NCI-H446 treated with DMSO at 0.1 percent for 48 hours (cell line): ENCODE data around the gene CA11.
"Not testable (repeated sequence)": the region's sequence is repeated elsewhere in the genome, so short reads cannot be mapped to it uniquely, and the experiment has no call there.

Experiments
- DNase-seq: peaks from one replicate; lab custom pipeline; 2025; lab: John Stamatoyannopoulos, UW

Gene CA11

DNA sequence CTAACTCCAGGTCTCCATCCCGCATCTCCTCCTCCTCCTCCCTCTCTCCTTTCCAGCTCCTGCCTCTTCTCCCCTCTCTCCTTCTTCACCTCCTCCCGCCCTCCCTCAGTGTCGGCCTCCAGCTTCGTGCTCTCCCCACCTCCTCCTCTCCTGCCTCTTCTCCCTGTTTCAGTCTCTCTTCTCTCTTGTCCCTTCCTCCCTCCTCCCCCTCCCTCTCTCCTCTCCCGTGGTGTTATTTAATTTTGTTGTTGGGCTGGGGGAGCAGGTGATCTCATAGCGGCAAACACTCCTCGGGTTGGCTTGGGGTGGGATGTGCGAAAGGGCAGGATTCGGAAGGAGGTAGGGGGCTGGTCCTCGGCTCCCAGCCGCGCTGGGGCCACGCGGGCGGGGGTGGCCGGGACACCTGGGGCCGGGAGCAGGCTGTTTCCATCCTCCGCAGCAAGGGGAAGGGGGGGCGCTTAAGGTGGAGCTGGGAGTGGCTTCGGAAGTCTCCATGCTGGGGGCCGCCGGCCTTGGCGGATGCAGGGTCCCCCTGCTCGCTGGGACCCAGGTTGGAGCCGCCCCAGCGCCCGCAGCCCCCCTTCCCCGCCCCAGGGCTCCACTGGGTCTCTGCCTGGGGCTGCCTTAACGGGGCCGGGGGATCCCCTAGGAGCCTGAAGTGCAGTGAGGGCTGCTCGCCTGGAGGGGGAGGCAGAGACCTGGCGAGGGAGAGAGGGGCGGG, at the start of gene CA11:
CA11 (minus strand) TSS at position 187 of the 721 bp plus-strand sequence. CDS start 555 bp downstream, outside the sequence.
- DNase-seq = no peak

DNA sequence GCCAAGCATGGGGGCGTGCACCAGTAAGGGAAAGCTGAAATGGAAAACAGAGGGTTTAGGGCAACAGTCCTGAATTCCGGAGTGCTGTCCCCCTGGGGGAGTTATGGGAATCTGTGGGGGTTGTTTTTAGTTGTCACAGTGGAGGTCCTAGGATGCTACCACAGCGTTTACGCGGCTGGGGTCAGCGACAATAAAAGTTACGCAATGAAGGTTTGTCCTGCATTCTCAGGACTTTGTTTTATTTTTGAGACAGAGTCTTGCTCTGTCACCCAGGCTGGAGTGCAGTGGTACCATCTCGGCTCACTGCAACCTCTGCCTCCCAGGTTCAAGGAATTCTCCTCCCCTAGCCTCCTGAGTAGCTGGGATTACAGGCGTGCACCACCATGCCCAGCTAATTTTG, 47.6 kb upstream of the CA11 start:
- not testable (repeated sequence) for DNase-seq

DNA sequence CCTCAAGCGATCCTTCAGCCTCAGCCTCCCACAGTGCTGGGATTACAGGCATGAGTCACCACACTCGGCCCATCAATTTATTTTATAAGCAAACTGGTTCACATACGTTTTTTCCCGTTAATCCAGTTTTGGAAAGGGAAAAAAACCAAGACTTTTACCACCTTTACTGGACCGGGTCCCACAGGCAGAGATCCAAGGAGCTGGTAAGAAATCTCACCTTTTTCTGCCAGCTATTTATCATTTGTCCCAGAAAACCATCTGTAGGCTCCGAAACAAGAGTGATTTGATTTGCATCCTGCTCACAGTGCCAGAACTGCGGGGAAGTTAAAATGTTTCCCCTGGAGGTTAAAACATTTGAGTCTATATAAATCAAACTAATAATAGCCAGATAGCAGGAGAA, 43.5 kb upstream of the CA11 start:
- no peak for DNase-seq

DNA sequence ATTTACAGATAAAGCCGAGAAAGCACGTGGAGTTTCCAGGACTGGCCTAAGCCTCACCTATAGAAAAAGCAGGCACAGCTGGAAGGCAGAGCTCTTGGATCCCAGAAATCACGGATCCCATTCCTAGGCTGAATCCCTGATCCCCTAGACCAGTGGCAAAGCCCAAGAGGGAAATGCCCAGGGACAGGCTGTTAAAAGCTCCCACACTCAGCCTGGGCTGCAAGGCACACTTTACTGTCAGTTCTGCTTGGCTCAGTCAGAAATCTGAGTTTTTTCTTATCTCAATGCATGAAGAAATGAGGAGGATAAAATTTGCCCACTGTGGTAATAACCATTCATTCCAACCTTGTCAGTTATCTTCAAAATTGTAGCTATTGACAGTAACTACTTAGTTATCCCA, 41.8 kb upstream of the CA11 start:
- no peak for DNase-seq

DNA sequence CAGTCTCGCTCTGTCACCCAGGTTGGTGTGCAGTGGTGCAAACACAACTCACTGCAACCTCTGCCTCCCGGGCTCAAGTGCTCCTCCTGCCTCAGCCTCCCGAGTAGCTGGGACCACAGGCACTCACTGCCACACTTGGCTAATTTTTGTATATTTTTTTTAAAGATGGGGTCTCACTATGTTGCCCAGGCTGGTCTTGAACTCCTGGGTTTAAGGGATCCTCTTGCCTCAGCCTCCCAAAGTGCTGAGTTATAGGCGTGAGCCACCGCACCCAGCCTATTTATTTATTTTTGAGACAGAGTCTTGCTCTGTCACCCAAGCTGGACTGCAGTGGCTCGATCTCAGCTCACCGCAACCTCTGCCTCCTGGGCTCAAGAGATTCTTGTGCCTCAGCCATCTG, 40.6 kb upstream of the CA11 start:
- DNase-seq = not testable (repeated sequence)

DNA sequence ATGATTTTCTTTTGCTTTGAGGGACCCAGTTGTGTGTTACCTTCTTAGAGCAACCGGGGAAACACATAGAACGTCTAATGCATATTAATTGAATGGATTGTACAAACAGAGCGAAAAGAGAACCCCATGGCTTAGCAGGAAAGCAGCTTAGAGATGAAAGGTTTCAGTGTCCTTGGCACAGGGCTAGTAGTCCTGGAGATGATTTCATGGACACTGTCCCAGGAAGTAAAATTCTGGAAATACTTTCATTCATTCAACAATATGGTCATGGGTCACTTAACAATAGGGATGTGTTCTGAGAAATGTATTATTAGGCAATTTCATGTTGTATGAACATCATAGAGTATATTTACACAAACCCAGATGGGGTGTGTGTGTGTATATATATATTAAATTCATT, 40.1 kb upstream of the CA11 start:
- no peak for DNase-seq

DNA sequence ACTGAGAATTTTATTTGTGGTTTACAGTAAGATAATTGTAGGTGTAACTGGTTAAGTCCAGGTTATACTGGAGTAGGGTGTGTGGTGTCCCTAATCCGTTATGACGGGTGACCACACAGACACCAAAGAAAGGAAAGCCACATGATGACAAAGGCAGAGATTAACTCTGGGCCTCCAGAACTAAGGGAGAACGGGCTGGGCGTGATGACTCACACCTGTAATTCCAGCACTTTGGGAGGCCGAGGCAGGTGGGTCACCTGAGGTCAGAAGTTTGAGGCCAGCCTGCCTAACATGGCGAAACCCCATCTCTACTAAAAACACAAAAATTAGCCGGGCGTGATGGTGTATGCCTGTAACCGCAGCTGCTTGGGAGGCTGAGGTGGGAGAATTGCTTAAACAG, 39.6 kb upstream of the CA11 start:
- DNase-seq = no peak

DNA sequence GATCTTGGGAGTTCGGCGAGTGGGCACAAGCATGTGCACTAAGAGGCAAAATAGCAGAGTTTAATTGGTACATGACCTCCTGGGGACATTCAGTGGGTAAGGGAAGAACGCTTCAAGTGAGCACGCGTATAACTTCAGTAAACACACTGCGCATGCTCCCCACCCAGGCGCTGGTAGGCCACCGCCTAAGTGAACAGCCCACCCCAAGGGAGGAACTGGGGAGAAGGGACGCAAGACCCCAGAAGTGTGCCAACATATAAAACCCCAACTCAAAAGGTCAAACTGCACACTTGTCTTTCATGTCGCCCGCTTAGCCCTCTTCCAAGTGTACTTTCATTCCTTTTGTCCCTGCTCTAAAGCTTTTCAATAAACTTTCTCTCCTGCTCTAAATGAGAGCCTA, 37.4 kb upstream of the CA11 start:
- no peak for DNase-seq

DNA sequence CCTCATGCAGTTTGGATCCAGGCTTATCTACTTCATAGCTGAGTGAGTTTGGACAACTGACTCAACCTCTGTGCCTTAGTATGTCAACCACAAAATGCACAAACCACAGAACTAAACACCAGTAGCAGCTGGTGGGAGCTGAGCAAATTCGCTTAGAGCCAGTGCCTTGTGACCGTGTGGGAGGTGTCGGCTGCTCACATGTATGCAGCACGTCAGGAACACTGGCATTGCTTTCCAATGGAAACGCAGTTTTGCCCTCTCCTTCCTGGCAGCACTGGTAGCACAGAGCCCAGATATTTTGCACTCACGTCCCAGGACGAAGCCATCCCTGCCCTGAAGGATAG, 35.1 kb upstream of the CA11 start:
- no peak for DNase-seq

DNA sequence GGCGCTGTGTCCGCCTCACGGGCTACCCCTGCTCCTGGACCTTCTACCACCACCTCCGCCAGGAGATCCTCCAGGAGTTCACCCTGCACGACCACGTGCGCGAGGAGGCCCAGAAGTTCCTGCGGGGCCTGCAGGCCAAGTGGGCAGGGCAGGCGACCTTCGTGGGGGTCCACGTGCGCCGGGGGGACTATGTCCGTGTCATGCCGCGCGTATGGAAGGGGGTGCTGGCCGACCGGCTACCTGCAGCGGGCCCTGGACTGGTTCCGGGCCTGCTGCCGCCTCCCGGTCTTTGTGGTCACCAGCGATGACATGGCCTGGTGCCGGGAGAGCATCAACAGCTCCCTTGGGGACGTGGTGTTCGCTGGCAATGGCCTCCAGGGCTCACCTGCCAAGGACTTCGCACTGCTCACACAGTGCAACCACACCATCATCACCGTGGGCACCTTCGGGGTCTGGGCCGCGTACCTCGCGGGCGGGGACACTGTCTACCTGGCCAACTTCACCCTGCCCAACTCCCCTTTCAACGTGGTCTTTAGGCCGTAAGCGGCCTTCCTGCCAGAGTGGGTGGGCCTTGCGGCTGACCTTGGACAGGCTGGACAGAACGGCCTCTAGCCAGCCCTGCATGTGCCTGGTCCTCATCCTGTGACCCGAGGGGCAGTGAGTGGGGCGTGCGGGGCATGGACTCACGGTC, 34.6 kb upstream of the CA11 start:
- DNase-seq = no peak

DNA sequence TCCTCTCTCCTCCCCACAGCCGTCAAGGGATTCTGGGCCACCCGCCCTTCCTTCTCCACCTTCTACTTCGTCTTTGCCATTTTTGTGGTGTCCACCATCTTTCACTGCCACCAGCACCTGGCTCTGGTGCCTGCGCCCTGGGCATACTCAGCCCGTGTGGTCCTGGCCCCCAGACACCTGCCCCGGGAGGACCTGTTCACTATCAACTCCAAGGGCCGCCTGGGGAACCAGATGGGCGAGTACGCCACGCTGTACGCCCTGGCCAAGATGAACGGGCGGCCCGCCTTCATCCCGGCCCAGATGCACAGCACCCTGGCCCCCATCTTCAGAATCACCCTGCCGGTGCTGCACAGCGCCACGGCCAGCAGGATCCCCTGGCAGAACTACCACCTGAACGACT, 34.0 kb upstream of the CA11 start:
- not testable (repeated sequence) for DNase-seq

DNA sequence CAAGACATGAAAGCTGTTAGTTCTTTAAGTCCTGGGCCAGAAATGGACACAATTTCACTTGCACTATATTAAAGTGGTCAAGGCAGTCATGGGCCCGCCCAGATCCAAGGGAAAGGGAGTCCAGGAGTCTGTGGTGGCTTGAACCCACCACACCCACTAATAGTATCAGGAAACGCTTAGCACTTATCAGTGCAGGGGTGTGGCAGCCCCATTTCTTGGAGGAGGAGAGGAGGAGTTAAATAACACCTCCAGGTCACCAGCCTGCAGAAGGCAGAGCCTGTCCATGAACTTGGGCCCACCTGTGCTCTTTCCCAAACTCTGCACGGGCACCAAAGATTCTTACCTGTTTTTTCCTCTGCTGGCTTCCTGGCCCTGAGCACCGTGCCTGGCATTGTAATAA, 32.2 kb upstream of the CA11 start:
- no peak for DNase-seq

DNA sequence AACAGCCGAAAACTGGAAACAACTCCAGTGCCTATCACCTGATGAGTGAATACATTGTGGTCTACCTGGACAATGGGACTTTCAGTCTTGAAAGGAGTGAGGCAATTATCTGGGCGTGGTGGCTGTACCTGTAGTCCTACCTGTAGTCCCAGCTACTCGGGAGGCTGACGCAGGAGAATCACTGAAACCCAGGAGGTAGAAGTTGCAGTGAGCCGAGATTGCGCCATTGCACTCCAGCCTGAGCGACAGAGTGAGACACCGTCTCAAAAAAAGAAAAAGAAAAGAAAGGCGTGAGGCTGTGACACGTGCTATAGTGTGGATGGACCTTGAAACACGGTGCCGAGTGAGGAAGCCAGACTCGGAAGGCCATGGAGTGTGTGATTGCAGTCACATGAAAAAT, 30.9 kb upstream of the CA11 start:
- no peak for DNase-seq

DNA sequence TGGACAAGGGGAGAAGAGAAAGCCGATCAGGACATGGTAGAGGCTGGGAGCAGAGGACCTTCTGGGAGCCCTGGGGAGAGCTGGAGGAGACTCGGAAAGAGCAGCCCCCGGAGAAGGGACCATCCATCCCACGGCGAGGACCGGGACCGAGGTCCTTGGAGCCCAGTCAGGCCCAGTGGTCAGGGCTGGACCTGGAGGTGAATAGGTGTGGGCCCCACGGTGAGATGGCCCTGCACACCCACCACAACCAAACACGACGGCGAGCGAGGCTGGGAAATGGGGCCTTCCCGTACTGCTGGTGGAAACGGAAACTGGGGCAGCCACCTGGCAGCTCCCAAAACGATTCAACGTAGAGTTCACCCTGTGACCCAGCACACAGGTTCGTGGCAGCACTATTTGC, 30.5 kb upstream of the CA11 start:
- no peak for DNase-seq

DNA sequence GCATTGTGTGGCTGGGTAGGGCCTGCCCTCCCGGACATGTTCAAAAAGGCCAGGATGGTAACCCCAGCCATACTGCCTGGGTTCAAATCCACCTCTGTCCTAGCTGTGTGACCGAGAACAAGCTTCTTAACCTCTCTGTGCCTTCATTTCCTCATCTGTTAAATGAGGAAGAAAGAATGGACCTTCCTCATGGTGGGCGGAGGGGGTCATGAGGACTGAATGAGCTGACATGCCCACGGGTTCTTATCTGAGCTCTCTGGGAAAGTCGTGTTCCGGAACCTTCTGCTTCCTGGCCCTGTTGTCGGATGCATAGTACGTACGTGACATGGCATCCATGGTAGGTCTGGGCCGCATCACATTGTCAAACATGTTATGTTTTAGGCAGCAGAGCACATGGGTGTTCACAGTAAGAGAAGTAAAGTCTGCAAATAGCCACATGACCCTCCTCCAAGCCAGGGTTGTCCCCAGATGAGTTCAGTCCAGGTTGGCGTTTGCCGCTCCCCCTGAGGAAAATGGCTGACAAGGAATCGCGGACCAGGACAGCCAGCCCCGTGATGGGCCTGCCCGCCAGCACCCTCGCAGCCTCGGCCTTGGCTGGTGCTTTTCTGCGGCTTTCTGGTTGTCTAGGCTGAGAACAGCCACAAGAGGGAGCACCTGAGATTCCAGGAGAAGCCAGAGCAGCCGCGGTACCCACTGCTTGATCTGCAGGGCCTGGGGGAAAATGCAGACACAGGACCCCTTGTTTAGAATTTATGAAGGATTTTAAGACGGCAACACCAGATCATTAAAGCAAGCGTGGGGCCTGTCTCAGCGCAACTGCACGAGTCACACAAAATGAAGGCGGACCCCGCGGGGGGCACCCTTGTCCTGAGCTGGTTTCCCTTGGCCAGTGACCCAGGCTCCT, 29.2 kb upstream of the CA11 start:
- DNase-seq = peak; percentile 72

DNA sequence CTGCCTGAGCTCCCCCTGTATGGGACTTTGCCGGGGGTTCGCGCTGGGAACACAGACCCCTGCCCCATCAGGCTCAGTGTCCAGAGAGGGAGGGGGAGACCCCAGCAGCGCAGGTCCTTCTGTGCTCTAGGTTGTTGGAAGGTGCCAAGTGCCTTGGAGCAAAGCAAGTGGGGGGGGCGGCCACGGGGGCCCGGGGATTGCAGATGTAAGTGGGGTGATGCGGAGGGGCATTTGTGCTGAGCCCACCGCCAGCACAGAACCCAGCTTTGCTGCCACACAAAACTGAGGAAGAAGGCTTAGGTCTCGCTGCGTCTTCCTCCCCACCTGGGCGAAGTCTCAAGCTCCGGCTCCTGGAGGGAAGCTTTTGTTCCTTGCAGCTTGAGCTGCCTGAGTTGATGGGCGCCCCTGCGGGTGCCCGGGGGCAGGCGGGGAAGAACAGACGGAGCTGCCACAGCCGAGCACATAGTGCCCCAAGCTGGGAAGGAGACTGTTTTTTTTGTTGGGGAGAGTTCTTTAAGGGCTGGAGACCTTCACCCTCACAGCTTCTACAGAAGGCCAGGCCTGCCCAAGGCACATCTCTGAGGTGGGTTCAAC, 28.3 kb upstream of the CA11 start:
- no peak for DNase-seq

DNA sequence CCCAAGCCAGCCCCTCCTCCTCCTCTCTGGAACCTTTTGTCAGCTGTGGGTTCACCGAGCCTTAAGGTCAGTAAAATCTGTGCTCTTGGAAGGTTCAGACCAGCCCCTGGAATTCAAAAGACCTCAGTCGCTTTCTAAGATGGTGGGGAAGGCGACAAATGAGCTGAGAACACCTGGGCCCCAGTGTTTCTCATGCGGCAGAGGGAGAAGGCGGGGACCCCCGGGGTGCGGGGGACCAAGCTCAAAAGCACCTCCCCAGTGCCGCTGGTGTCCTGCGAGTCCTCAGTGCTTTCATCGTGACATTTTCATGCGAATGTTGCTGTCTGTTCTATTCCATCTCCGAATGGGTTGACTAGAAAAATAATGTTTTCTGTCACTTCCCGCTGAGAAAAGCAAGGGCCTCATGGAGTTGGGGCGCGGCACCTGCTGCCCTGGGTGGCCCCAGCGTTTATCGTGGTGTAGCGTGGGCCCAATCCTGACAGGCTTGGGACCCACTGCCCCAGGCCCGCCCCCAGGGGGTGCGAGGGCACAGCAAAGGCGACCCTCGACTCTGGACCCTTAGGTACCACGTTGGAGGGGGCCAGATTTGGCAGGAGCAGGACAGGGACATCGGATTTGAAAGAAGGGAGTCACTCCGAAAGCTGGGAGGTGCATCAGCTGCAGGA, 27.6 kb upstream of the CA11 start:
- no peak for DNase-seq

DNA sequence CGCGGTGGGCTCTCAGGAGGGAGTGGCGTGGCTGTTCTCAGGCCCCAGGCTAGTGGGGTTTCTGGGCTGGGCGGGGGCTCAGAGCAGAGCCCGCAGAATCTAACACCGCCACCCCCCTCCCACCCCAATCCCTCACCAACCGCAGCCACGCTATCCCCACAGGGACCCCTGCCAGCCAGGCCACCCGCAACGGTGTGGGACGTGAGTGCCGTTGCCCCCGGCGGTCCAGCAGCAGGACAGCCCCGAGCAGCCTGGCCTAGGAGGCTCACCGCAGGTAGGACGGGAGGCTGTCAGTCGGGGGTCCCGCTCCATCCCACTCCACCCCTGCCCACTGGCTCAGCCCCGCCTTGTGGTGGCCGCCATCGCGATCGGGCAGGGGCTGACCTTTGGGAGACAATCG, 27.0 kb upstream of the CA11 start, which contains the start of gene NTN5:
NTN5 (minus strand) TSS at position 24 of the 400 bp plus-strand sequence. CDS start 2,031 bp downstream, outside the sequence.
- DNase-seq = no peak

DNA sequence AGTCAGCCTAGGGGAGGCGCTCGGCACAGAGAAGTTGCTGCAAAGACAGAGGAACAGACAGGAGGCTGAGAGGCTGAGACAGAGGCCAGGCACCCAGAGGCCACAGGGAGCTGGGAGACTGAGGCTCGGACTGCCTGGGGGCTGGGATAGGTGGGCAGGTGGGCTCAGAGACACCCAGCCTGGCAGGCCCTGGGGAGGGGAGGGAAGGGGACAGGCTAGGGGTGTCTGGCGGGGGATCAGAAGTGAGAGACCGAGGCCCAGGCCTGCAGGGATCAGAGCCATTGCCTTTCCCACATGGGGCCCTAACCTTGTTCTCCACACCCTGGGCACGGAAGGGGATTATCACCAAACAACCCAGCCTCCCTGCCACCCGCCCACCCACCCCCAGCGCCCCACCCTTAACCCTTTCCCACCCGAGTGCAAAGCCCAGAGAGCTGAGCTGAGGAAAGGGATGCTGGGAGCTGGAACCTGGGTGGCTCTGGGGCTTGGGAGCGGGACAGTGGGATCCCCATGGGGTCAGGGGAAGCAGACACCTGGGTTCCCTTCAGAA, 25.5 kb upstream of the CA11 start:
- no peak for DNase-seq

DNA sequence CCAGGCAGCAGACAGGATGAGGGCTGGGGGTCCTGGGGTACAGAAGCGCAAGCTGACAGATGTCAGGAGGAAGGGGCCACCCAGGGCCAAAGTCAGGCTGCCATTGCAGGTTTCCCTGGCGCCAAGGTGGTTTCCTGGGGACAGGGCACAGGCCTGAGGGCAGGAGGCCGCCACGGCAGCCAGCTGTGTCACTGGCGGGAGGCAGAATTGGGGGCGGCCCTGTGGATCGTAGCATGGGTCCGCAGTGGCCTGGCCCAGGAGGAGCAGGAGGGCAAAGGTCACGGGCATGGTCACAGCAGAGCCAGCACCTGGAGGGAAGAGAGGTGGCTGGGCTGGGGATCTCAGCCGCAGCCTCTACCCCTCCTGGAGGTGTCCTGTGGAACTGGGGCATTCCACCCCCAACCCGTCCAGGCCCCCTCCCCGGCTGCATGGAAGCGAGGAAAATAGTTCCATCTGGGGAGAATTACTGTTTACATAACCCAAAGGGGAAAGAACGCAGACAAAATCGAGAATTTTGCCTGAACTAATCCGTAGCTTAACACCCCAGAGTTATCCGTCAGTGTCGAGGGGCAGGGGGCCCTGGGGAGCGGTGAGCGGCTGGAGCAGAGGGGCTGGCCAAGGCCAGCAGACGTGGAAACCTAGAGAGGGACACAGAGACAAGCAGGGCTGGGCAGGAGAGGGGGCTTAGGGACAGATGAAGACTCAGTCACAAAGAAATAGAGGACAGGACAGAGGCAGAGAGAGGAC, 24.9 kb upstream of the CA11 start:
- no peak for DNase-seq
